ENCODE measurements around the gene JMJD1C. TPM values are rescaled to one million over a fixed set of nuclear protein-coding genes. Genes with fewer than 3 reads are reported as not detected.

JMJD1C gene
- total RNA-seq, 1 donor from 2014 or later, result 34.6 TPM

- DNase-seq, result no peak
- H3K27ac ChIP-seq (replicated peaks), result peak overlapping the region; percentile 68
- no peak for TF ChIP-seq CTCF (IDR thresholded peaks at IDR 0.05; ENCODE audit: borderline replicate concordance)
- H3K4me3 ChIP-seq, result no peak overlapping the region
- H3K36me3 ChIP-seq, result peaks cover 6% of the 10 kb centered on the region
- intact Hi-C loops (cut with micrococcal nuclease), result loop anchor here (10.0 kb wide), 1 partner anchor 47 kb away; no protein-coding TSS in a partner anchor
- peaks cover 90% of the 10 kb centered on the region for H3K4me1 ChIP-seq
- no peaks in the 10 kb centered on the region for H3K9me3 ChIP-seq (replicated peaks)
- H3K27me3 ChIP-seq (ENCODE audit: low read depth), result no peaks in the 10 kb centered on the region
Observed at GRCh38 chr10:63261496-63261895, 204.3 kb downstream of the JMJD1C start.

DNA sequence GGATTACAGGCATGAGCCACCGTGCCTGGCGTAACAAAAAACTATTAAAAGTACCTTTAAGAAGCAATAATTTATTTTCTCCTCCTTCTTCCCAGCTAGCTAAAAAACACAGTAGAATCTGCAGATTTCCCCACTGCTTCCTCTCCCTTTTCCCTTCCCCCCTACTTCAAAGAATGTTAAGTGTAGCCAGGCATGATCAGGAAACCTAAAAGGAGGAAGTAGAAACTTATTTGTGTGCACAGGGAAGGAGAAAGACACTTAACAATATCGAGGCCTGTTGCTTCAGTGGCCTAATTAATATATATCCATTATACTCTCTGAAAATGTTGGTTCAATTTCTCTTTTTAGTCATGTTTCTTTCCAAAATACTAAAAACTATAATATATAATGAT lies 204.9 kb downstream of the JMJD1C start:
- intact Hi-C loops (cut with micrococcal nuclease), result loop anchor here (10.0 kb wide), 1 partner anchor 46 kb away; no protein-coding TSS in a partner anchor
- peaks cover 96% of the 10 kb centered on the region for H3K4me1 ChIP-seq
- H3K4me3 ChIP-seq, result no peak overlapping the region
- no peaks in the 10 kb centered on the region for H3K27me3 ChIP-seq (ENCODE audit: low read depth)
- TF ChIP-seq CTCF (IDR thresholded peaks at IDR 0.05; ENCODE audit: borderline replicate concordance), result no peak
- peak overlapping the region; percentile 68 for H3K27ac ChIP-seq (replicated peaks)
- no peaks in the 10 kb centered on the region for H3K9me3 ChIP-seq (replicated peaks)
- DNase-seq, result no peak
- H3K36me3 ChIP-seq, result peaks cover 6% of the 10 kb centered on the region

GRCh38 chr10:63260103-63260859 lies 205.5 kb downstream of the JMJD1C start:
- Histone ChIP-seq H3K36me3 (peaks cover 6% of the 10 kb centered on the region), H3K4me3 (no peak overlapping the region), H3K27ac (replicated peaks) (peak overlapping the region; percentile 68), H3K4me1 (peaks cover 96% of the 10 kb centered on the region), H3K9me3 (replicated peaks) (no peaks in the 10 kb centered on the region), H3K27me3 (ENCODE audit: low read depth) (no peaks in the 10 kb centered on the region)
- intact Hi-C loops (cut with micrococcal nuclease), result loop anchor here (10.0 kb wide), 1 partner anchor 45 kb away; no protein-coding TSS in a partner anchor
- no peak for TF ChIP-seq CTCF (IDR thresholded peaks at IDR 0.05; ENCODE audit: borderline replicate concordance)
- no peak for DNase-seq

DNA sequence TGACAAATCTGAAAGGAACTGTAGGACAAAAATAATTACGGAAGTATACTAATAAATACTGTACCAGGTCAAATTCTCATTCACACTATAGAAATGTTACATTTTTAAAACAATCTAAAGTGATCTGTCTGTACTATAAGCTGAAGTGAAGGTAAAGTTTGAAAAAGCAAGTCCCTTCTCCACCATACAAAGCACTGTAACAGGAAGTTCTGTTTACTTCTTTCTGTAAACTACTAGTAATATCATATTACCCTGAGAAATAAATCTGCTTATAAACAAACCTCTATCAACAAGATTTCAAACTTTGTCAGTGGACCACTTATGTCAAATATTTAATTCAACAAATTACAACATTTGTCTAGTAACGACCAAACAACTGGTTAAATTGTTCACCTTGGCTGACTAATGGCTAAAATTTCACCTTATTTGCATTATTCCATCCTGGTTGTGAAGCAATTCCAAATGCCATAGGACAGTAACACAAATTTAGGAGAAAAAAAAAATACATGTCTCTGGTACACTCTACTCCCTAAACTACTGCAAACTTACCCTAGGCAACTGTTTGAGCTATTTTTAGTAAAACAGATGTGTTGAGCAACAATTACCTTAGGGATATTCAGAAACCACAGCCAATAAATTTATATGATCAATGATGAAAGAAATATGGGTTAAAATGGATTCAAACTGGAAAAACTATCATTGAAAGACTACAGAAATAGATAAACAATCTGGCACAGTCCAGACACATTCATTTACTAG lies 206.7 kb downstream of the JMJD1C start:
- Histone ChIP-seq H3K27ac (replicated peaks) (peak overlapping the region; percentile 25), H3K27me3 (ENCODE audit: low read depth) (no peaks in the 10 kb centered on the region), H3K36me3 (peaks cover 6% of the 10 kb centered on the region), H3K4me3 (no peak overlapping the region), H3K9me3 (replicated peaks) (no peaks in the 10 kb centered on the region), H3K4me1 (peaks cover 95% of the 10 kb centered on the region)
- no peak for DNase-seq
- no peak for TF ChIP-seq CTCF (IDR thresholded peaks at IDR 0.05; ENCODE audit: borderline replicate concordance)
- intact Hi-C loops (cut with micrococcal nuclease), result no loop called here

DNA sequence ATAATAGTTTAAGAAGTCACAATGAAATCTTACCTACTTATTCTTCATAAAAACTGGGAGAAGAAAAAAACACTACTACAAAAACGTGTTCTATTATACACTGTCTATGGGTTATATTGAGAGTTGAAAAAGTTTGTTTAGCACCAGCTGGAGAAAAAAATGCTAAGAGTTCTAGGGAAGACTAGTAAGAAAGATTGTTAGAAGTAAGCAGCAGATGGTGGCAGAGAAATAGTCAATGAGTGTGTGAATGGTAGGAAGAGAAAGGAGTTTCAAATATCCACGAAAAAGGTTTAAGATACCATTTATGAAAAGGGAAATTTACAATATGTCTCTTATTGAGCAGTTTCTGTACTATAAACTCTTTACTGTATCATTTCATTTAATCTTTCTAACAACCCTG lies 208.0 kb downstream of the JMJD1C start:
- H3K9me3 ChIP-seq (replicated peaks), result no peaks in the 10 kb centered on the region
- peak overlapping the region; percentile 57 for H3K27ac ChIP-seq (replicated peaks)
- no peak for DNase-seq
- no peak for TF ChIP-seq CTCF (IDR thresholded peaks at IDR 0.05; ENCODE audit: borderline replicate concordance)
- H3K36me3 ChIP-seq, result peaks cover 6% of the 10 kb centered on the region
- no peak overlapping the region for H3K4me3 ChIP-seq
- intact Hi-C loops (cut with micrococcal nuclease), result no loop called here
- H3K27me3 ChIP-seq (ENCODE audit: low read depth), result no peaks in the 10 kb centered on the region
- peaks cover 97% of the 10 kb centered on the region for H3K4me1 ChIP-seq
